Measurements from ENCODE around the gene NOX4.
"Not testable (repeated sequence)": the region's sequence is repeated elsewhere in the genome, so short reads cannot be mapped to it uniquely, and the experiment has no call there.

The NOX4 gene

GRCh38 chr11:89457190-89457589 is 34.0 kb downstream of the NOX4 start:
- no peak for DNase-seq

GRCh38 chr11:89456681-89457080 is 34.5 kb downstream of the NOX4 start:
- no peak for DNase-seq

- DNase-seq, result no peak
Measured at GRCh38 chr11:89452780-89453179, 38.4 kb downstream of the NOX4 start.

- no peak for DNase-seq
Measured at GRCh38 chr11:89447845-89448244, 43.3 kb downstream of the NOX4 start.

DNA sequence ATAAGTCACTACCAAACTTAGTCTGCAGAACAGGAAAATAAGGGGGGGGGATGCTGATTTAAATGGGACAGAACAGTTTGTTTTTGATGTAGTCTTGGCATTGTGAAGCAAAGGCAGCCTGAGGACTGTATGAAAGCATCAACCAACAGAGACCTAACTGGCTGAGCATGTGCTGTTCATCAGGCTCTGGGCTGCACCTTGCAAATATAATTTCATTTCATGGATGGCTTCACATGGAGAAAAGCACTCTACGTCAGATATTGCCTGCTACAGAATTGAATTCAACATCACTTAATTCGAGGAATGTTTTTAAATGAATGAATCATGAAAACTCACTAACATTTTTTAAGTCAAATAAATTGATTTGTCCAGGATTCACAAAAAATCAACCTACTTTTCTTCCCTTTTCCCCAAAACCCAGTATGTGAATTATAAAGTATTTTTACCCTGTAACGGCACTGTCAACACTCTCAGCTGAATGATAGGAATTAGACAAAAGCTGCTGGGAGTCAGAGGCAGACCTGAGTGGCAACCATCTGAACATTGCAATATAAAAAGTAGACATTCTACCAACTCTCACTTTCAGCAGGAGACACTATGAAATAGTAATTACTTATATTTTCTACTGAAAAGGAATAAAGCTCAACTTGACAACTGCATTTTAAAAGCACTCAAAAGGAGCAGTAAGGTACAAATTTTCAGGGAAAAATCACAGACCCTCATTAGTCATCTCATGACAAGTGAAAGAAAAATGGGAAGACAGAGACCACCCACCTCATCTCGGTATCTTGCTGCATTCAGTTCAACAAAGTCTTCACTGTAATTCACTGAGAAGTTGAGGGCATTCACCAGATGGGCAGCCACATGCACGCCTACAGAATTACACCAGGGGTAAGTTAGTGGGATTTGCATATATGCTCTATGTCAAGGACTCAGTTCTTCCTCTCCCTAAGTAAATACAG is 47.5 kb downstream of the NOX4 start:
- no peak for DNase-seq

DNA sequence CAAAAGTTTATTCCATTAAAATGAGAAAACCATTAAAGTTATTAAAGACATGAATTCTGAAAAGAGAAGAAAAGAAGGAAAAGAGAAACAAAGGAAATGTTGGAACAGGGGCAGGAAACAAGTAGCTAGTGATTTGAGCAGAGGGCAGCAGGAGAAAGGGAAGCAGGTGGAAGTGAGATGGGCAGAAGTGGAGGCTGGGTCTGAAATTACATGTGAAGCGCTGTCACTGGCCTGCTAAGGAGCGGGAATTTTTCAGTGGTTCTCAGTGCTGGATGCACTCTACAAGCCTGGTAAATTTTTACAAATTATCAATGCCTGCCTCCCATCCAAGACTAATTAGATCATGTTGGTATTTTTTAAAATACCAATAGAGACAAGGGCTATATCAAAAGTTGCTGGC is 48.4 kb downstream of the NOX4 start:
- no peak for DNase-seq

DNA sequence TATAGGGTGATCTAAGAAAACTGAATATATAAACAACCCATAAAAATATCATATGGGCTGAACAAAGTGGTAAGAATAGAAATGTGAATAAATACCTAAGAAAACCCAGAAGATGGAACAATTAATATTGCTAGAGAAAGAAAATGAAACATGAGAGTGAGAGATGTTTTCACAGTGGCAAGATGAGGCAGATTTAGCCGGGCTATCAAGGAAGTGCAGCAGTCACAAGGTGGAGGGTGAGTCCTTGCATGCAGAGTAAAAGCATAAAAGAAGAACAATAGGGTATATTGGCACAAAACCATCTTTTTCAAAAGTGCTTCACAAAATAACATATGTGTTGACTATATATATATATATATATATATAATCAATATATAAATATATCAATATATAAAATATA is 49.6 kb downstream of the NOX4 start:
- DNase-seq, result no peak

GRCh38 chr11:89437317-89437716 is 53.9 kb downstream of the NOX4 start:
- DNase-seq, result no peak

- no peak for DNase-seq
Measured at GRCh38 chr11:89436071-89436470, 55.1 kb downstream of the NOX4 start.

GRCh38 chr11:89433278-89433677 is 57.9 kb downstream of the NOX4 start:
- DNase-seq, result no peak

DNA sequence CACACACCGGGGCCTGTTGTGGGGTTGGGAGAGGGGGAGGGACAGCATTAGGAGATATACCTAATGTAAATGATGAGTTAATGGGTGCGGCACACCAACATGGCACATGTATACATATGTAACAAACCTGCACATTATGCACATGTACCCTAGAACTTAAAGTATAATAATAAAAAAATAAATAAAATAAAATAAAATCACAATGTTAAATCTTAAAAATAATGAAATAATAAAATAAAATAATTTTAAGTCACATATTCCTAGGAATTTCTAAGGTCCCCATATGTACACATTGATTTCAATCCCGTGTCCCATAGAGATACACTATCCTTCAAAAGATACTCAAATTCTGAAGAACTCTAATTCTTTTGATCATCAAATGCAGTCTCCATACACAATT is 59.0 kb downstream of the NOX4 start:
- DNase-seq, result not testable (repeated sequence)

DNA sequence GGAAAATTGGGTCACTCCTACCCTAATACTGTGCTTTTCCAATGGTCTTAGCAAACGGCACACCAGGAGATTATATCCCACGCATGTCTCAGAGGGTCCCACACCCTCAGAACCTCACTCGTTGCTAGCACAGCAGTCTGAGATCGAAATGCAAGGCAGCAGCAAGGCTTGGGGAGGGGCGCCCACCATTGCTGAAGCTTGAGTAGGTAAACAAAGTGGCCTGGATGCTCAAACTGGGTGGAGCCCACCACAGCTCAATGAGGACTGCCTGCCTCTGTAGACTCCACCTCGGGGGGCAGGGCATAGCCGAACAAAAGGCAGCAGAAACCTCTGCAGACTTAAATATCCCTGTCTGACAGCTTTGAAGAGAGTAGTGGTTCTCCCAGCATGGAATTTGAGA is 64.7 kb downstream of the NOX4 start:
- DNase-seq, result not testable (repeated sequence)

- DNase-seq, result no peak
Measured at GRCh38 chr11:89421718-89422117, 69.5 kb downstream of the NOX4 start.

DNA sequence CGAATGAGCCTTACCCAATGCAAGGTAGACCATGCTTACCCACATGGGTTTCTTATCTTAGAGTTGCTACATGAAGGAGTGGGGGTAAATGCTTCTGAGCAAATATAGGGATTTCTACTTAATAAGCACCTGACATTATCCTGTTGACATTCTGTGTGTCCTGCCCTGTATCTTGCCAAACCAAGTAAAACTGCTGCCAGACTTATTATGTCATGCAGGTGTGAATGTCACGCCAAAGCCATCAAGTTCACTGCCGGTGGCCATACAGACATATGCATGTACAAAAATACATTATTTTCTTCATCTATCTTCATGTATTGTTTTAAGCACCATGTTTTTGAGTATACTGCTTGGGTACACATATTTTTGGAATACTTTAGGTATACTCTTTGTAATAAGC is 70.2 kb downstream of the NOX4 start:
- no peak for DNase-seq

- DNase-seq, result no peak
Measured at GRCh38 chr11:89416961-89417360, 74.2 kb downstream of the NOX4 start.

- DNase-seq, result not testable (repeated sequence)
Measured at GRCh38 chr11:89411112-89411511, 80.1 kb downstream of the NOX4 start.

GRCh38 chr11:89410666-89411065 is 80.5 kb downstream of the NOX4 start:
- not testable (repeated sequence) for DNase-seq

DNA sequence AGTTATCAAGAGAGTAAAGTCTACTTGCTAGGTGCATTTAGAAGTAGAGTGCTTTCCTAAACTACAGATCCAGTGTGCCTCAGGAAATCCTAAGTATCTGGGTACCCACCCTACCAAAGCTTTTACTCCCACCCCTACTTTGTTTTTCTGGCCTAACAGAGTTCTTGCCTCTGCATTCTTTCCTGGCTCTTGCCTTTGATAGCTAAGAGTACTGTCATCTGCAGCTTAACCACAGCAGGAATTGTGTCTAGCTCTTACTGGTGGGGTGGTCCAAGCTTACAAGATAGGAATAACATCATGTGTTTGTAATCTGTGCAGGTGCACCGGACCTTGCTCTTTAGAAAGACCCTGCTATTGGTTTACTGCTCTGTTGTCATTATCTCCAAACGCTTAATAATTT is 82.7 kb downstream of the NOX4 start:
- DNase-seq, result not testable (repeated sequence)

GRCh38 chr11:89405629-89406028 is 85.5 kb downstream of the NOX4 start:
- no peak for DNase-seq

GRCh38 chr11:89391654-89392053 is 99.5 kb downstream of the NOX4 start:
- not testable (repeated sequence) for DNase-seq

DNA sequence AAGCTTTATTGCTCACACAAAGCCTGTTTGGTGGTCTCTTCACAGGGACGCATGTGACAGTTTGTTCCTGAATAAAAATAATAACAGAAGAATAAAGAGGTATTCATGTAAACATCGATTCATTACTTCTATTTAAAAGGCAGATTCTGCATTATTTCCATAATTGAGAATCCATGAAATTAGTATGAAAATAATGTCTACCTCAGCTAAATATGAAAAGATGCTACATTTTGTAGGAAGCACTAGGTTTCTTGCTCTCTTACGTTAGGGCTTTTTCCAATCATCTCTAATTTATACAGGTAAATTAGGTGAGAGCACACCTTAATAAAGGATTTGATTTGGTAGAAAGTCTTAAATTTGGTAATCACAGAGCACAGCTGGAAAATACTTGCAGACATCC is 103.7 kb downstream of the NOX4 start:
- DNase-seq, result not testable (repeated sequence)

- not testable (repeated sequence) for DNase-seq
Measured at GRCh38 chr11:89382986-89383385, 108.2 kb downstream of the NOX4 start.

GRCh38 chr11:89381094-89381493 is 110.1 kb downstream of the NOX4 start:
- DNase-seq, result no peak

- not testable (repeated sequence) for DNase-seq
Measured at GRCh38 chr11:89379976-89380771, 111.0 kb downstream of the NOX4 start.
